Endometrium (tissue), 2 donors: ENCODE measurements around the gene KRT2.

Experiments used
- FAIRE-seq: peaks from 2 replicates; lab custom pipeline; 2012; peaks lifted over from hg19 to GRCh38; lab: Jason Lieb, UNC
- donor health status: control.
- donor health status: control.

The KRT2 gene

DNA sequence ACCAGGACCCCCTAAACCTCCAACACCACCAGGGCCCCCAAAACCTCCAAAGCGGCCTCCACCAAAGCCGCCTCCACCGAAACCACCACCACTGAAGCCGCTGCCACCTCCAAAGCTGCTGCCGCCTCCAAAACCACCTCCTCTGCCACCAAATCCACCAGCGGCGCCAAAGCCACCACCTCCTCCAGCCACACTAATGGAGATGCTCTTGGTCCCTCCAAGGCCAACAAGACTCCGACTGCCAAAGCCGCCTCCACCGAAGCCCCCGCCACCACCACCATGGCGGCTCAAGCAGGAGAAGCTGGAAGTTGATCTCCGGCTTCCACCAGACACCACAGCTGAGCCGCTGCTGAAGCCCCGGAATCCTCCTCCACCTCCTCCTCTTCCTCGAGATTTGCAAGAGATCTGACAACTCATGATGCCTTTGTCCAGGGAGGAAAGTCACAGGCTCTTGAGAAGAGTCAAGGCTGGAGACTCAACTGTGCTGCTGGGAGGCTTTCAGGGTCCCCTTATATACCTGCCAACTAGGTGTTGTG lies at the start of gene KRT2:
Gene KRT2, minus strand, starts transcription at position 486 of the 536 bp plus-strand sequence. Its CDS starts 69 bp downstream, at position 417.
- FAIRE-seq: no peak

DNA sequence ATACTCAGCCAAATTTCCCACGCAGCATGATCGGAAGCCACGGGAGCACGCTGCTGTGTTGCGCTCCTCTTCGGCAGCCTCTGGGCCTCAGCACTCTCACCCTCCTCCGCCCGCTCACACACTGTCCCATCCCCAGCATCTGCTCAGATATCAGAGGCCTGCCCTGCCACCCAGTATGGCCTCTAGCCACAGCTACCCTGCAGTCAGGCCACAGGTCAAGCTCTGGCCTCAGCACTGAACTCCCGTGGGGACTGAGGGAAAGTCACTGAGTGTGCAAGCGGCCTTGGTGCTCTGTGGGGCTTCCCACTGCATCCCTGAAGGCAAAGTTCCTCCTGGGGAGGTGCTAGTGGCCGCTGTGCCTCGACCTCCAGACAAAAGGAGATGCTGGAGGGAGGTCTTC lies 49.3 kb upstream of the KRT2 start:
- FAIRE-seq: no peak

DNA sequence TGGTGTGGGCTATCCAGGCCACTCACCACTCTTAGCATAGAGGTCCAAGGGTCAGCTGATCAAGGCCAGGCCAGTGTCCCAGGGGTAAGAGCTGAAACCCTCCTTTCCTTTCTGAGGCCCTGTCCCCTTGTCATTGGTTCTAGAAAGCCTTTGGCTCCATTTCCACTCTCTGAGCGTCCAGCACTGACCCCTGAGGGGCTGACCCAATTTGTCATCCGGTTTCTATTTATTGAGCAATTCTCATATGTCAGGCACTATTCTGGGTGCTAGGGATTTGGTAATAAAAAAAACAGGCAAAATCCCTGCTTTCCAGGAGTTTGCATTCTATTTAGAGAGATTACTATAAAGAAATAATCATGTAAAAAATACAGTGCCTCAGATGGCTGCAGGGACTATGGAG lies 47.9 kb upstream of the KRT2 start:
- no peak for FAIRE-seq

DNA sequence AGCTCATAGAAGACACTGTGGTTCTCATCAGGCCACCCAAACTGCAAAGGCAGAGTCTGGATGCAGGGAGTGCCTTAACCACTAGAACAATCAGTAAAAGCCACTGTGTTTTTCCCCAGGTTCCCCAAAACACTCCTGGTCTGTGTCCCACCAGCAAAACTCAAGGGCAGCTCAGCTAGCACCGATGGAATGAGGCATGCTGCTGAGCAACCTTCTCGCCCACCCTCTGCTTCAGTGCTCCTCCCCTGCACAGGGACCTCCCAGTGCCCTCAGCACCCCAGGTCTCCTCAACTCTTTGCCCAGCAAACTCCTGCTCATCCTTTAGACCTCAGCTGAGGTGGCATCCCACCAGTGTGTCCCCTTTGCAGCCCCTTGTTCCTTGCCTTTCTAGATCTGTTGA lies 47.4 kb upstream of the KRT2 start:
- FAIRE-seq: no peak

DNA sequence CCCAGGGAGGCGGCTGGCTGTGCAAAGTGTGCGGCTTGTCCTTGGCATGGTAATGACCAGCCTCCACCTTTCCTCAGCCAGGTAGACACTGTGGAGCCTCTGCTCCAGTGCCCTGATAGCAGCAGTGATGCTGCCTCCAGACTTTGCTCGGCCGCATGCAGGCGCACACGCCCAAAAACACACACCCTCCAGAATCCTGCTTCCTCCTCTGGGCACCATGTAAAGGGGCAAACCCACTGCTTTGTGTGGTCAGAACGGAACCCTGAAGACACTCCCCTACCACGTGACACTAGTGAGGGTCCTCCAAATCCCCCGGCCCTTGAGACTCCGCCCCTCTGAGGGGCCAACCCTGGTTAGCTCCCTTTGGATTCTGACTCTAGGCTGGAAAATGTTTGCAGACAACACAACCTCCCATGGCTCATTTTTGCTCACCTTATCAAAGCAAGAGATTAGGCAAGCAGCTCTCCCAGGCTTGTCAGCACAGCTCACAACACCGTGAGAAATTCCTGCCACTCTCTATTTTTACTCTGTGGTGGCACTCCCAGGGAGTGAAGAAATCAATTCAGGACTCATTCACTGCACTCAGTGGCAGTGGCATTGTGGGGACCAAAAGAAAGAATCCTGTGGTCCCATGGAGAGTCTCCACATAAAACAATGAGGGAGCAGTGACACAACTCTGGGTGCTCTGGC lies 46.8 kb upstream of the KRT2 start:
- FAIRE-seq: no peak

DNA sequence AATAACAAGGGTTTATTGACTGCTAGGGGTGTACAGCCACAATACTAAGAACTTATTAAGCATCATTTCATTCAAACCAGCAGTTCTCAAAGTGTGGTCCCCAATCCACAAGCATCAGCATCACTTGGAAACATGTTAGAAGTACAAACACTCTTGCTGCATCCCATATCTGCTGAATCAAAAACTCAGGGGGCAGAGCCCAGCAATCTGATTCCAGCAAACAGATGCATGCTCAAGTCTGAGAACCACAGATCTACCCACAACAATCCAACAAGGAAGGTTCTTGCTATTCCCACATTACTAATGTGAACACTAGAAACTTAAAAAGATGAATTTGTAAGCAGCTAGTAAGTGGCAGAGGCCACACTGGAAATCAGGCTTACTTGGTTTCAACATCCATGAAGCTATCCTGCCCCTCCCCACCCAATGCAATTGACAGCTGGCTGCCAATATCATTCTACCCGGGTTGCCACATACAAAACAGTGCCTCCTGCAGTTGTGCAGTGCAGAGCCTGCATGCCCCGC lies 45.1 kb upstream of the KRT2 start:
- FAIRE-seq: no peak

DNA sequence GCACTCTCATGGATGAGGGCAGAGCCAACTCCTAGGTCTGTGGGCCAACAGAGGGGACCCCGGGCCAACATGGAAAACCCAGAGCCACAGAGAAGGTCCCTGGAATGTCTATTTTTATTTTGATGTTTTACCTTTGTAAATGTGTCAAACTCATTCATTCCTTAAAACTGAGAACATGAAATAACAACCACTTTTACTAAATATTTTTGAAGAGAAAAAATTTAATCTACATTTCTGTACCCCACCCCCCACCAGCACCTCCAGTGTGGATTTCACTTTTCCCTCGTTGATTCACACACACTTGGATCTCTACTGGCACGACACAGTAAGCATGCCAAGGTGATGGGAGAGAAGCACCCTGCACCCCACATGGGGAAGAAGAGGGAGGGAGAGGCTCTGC lies 44.6 kb upstream of the KRT2 start:
- no peak for FAIRE-seq

DNA sequence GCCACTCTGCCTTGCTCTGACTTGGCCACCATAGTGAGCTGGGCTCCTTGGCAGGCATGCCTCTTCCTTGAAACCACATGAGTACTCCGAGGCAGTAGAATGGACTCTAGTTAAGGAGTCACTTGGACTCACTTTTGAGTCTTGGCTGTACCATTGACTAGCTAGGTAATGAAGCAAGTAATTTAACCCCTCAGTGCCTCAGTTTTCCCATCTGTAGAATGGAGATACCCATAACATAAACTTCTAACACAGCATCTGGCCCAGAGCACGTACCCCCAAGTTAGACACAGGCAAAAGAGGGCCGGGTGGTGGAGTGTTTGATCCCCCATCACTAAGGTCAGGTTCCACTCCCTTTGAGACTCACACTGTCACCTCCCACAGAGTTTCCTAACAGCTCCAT lies 43.0 kb upstream of the KRT2 start:
- FAIRE-seq: no peak

DNA sequence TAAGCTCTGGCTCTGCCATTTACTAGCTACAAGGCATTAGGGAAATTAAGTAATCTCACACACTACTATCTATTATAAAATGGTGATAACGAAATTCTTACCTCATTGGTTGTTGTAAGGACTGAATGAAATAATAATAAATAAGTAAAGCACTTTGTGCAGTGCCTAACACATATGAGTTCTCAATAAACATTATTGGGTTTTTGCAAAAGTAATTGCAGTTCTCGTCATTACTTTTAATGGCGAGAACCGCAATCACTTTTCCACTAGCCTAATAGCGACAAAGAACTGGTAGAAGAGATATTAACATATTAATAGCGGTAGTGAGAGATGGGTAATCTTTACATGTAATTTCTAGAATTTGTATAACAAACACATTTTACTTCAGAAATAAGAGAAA lies 42.1 kb upstream of the KRT2 start:
- no peak for FAIRE-seq

DNA sequence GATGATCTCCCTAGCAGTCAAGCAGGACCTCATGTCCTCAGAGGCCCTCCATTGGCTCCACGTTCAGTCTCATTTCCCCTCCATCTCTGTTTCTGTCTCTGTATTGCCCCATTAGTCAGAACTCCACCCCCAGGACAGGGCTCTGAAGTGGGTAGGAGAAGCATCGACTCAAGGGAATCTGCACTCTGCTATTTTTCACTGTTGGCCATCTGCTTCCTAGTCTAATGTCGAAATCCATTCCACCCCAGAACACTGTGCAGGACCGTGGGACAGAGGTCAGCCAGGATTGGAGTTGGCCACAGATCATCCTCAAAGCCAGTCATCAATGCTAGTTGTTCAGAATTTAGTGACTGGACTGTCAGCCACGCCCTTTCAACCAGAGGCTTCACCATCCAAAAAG lies 41.2 kb upstream of the KRT2 start:
- no peak for FAIRE-seq

DNA sequence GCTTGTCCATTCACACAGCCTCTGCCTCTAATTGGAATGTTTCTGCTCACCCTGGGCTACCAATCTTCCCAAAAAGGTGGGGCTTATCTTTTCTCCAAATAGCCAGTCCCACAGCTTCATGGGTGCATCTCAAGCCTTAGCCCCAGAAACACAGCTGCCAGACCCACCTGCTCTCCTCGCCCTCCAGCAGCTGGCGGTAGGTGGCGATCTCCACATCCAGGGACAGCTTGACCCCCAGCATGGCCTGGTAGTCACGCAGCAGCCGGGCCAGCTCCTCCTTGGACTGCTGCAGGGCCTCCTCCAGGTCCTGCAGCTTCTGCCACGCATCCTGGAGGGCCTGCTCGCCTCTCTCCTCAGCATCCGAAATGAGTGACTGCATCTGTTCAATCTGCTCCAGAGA lies 40.2 kb upstream of the KRT2 start:
- no peak for FAIRE-seq

DNA sequence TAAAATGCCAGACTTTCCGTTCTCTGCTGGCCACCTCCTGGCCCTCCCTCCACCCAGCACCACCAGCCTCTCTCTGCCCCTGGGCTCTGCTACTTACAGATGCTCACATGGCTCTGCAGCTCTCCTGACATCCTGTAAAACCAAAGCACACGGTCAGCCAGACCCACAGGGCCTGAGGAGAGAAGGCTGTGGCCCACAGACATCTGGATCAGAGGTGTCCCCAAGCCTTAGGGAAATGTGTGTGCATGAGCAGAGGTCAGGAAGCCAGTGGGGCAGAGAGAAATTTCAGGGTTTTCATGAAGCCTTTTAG lies 39.8 kb upstream of the KRT2 start:
- no peak for FAIRE-seq

DNA sequence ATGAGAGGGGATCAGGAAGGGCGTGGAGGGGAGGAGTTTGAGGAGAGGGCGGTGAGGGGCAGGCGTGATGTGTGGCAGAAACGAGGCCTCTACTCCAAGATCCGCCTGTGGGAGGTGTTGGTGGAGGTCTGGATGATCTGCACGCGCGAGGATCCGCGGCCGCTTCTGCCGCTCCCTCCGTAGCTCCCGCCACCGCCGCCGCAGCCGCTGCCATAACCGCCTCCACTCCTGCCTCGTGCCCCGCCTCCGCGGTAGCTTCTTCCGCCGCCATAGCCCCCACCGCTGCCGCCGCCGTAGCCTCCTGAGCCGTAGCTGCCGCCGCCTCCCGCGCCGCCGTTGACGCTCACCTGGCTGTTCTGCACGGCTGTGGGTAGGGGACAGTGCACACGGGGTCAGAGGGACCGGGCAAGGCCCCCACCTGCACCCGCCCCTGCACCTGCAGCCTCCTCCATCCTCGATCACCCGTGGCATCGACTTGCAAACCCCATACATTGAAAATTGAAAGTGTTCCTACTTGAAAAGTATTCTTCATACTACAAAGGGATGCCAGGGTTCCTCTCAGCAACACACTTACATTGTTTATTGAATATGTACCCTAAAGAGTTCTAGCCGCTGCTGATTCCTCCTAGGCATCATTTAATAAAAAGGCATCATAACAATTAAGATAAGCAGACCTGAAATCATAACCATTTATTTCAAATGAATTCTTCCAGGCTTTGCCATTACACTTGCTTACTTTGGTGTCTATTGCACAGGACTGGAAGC lies 39.2 kb upstream of the KRT2 start:
- FAIRE-seq: no peak

DNA sequence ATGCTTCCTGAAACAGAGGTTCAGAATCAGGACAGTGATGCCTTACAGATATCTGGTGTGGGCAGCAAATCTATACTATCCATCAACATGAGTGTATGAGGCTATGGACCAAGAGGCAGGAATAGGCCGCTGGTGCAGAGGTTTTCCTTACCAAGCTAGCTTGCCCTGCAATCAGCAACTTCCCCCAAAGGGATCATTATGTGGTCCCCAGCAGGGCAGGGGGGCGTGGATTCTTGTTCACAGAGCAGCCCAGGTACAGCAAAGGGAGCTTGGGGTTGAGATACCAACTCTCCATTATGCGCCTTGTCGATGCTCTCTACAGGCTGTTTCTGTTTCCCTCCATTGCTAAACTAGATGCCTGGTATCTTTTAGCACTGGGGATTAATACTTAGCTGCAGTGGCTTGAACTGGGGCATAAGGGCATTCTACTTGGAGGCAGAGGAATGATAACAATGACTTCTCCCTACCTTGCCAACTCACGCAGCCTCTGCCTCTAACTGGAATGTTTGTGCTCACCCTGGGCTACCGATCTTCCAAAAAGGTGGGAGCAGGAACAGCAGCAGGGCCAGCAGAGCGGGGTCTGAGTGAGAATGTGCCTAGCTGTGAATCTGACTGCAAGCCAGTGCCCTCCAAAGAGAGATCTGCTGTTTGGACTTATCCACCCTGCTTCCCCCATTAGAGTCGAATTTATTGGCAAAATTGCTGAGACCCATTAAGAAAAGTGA lies 38.5 kb upstream of the KRT2 start:
- no peak for FAIRE-seq

DNA sequence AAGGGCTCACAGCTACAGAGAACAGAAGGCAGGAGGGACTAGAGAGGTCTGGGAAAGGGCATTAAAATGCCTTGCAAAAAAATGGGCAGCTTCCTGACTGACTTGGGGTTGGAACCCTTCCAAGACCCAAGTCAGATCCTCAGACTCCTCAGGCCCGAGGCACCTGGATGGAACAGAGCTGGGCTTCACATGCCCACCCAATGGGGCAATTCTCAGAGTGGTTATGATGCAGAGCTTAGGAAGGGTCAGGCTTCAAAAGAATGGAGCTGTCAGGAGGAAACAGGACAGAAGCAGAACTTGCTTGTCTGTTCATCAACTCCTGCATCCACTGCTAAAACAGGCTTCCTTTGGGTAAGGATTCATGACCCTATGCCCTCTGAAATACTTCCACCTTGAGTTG lies 37.9 kb upstream of the KRT2 start:
- no peak for FAIRE-seq

DNA sequence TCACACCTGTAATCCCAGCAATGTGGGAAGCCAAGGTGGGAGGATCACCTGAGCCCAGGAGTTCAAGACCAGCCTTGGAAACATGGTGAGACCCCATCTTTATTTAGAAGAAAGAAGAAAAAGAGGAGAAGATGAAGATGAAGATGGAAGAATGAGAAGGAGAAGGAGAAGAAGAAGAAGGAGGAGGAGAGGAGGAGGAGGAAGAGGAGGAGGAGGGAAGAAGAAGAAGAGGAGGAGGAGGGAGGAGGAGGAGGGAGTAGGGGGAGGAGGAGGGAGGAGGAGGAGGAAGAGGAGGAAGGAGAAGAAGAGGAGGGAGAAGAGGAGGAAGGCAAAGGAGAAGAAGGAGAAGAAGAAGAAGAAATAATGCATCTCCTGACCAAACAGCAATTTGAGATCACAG lies 37.2 kb upstream of the KRT2 start:
- no peak for FAIRE-seq

DNA sequence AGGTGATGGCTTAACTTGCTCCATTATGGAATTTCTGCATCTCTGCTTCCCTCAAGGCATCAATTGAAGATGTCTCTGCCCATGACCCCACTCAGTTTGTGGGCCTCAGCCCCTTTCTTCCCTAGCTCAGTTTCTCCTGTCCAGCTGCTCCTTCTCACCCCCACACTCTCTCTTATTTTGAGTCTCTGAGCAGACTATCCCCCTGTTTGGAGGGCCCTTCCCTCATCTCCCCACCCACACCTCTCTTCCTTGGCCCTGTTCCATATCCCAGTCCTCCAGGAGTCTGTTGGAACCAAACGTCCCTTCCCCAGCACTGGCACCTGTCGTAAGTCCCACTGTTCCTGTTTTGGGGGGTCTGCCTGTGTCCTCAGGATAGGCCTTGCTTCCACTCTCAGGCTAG lies 36.5 kb upstream of the KRT2 start:
- FAIRE-seq: no peak

DNA sequence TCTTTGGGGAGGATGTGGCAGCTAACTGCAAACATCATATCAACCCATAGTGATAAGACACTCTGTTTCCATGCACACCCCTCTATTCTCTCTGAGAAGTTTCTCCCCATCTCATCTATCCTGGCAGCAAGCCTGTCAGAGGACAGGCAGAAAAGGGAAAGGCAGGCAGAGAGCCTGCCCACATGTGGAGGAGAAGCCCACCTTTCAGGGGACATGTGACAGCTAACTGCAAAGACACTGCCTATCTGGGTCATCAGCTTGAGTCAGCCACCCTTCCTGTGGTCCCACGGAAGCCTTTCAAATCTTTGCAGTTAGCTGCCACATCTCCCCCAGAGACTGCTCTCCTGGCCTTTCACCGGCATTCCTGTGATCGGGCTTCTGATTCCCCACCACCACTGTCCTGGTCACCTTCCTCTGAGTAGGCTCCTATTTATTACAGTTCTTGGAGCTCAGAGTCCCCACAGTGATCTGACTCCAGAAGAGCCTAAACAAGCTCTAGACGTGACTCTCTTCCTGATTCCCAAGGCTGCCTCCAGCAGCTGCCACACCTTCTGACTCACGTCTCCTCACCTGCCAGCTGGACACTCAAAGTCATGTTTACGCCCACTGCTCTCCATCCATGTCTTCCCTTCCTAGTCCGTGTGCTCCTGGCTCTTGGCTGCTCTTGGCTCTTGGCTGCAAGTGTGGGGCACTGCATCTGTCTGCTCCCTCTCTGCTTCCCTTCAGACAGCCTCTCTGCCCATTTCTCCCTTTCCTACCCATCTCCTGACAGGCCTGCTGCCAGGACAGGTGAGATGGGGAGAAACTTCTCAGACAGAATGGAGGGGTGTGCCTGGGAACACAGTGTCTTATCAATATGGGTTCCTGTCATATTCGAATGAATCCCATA lies 35.7 kb upstream of the KRT2 start:
- no peak for FAIRE-seq

DNA sequence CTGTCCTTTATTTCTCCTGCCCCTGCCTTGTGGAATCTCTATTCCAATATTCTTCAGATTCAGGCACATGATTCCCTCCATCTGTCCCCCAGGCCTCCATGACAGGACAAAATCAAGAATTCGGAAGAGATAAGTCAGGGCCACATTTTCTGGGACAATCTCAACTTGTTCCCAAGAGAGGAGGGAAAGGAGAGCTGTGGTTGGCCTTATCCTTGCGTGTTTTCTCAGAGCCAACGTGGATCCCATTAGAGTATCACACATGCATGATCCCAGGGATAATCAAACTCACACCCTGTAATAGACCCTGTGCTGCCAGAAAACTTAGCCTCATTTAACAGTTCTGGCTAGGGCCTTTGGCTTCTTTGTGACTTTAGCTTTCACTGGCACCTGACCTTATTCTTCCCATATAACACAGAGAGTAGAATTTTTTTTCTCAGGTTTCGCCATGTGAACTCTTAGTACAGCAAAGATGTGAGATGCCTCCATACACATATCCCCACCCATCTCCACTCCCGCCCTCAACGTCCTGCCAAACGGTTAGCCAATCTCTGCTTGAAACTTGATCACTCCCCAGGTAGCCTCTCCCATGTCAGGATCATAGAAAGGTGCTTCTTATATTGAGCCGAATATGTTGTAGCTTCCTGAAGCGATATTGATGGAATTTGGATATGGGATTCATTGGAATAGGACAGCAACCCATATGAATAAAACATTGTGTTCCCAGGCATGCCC lies 34.9 kb upstream of the KRT2 start:
- no peak for FAIRE-seq

DNA sequence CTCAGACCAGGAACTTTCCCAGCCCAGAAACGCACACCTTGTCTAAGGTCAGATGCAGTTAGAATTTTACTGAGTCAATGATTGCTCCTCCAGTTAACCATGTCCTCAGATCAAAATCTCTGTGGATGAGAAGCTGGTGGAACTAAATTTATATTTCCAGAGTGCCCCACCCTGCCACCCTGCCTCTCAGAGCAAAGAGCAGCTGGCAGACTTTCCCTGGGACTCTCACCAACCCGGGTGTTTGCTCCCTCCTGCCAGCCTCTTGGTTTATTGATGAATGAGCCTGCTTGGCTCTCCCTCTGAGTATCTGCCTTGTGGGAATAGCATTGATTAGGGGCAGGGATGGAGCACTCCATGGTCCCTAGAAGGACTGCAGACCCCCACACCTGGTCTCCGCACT lies 34.1 kb upstream of the KRT2 start:
- FAIRE-seq: no peak

DNA sequence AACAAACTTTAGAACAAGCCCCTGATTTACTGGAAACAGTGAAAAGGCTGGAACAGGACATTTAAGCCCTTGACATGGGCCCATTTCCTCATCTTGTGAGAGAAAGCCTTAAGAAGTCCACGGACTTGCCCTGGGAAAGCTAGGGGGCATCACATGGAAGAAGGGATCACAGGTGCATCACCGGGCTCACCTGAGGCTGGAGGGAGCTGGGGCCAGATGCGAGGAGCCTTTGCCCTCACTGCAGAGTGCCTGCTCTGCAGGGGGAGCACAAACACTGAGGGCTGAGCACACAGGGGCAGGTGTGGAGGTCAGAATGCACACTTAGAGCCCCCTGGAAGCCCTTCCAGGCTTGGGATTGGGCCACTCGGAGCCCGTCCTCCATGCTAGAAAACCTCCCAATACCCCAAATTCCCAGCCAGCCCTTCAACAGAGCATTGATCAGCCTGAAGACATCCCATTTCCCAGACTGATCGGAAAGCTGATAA lies 33.4 kb upstream of the KRT2 start:
- FAIRE-seq: no peak
